ENCODE data around the gene KCNN3.

Gene KCNN3

DNA sequence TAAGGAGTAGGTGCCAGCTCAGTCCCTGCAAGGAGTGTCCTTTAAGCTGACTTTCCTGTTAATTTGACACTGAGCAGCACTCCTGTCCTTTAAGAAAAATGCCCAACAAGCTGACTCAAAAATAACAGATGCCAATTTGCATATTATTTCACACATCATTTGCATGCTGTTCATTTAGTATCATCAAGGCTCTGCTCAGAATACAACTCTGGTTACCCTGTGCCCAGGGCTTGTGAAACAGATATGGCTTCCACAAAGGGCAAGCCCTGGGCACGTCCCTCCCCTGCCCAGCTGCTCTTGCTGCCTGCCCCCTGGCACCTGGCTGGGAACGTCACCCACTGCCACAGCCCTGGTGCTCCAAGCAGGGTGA, 10.3 kb downstream of the KCNN3 start:
- DNase-seq, result no peak

DNA sequence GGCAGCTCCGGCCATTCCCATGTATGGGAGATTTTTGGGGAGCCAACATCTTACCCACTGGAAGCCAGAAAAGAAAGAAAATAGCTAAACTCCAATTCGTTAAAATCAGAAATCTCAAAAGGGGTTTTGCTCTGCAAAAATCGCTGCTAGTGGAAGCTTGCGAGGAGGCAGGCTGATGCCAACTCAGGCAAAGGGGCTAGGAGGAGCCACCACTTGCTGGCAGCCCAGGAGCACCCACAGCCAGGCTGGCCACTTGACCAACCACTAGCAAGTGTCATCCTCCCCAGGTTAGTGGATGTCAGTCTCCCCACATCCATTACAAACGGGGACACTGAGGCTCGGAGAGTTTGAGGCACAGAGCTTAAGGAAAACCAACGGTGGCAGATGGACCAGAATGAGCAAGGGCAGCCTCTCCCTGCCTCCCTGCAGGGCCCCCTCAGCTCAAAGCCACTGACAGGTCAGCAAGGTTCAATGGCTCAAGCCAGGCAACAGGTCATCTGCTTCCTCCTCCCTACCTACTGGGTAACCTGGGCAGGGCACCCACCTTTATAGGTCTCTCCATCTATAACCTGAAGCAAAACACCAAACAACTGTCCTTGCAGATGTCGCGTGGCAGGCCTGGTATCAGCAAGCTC, 10.8 kb downstream of the KCNN3 start:
- DNase-seq, result no peak

DNA sequence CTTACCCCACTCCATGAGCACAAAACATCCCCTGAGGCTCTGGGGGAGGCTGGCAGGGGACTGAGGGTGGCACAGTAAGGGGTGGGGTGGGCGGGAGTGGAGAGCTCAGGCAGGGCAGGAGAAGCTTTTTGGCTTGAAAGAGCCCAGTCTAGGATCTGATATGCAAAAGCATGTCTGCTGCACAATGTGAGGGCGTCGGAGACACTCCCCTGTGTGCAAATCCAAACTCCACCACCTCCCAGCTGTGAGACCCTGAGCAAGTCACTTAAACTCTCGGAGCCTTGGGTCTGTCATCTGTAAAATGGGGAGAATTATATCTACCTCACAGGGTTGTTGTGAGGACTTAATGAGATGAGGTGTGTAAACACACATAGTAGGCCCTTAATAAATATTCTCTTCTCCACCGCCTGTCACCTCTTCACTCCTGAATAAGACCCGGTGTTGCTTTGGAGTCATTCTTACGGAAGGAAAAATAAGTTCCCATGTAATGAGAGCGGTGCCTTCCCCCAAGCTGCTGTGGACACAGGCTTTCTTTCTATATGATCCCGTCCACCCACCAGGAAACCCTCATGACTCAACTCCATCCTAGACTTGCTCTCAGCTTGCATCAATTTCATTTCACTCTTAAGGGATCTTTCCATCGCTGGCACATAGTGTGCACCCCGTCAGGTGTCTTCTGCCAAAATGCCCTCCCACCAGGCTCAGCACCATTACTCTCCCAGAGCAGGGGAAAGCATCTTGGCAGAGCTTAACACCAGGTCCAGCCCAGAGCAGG, 12.5 kb downstream of the KCNN3 start:
- DNase-seq, result no peak

DNA sequence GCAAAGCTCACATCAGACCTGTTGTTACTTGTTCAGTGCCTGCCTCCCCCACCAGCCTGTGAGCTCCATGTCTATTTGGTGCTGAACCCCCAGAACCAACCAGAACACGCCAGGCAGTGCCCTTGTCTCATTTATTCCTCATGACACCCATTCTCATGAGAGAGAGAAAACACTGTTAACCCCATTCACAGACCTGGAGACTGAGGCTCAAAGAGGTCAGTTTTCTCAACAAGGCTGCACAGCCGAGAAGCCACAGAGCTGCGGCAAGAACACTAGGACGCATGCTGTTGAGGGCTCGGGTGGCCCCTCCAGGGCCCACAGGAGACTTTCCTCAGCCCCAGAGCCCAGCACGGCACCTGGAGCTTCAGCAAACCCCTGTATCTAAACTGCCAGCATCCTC, 13.1 kb downstream of the KCNN3 start:
- no peak for DNase-seq

DNA sequence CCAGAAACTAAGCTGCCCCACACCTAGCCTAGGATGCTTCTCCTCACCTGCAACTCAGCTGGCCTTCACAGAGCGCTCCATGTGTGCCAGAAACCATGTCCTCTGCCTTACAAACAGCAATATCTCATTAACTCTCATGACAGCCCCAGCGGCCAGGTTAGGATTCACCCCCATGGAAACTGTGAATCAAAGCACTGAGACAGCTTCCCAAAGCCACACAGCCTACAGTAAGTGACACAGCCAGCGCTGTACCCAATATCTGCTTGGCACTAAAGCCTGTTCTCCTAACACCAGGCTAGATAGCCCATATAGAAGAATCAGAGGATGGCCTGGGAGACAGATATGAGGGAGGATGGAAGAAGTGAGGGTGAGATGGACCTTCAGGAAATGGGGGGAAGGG, 13.5 kb downstream of the KCNN3 start:
- DNase-seq, result no peak

DNA sequence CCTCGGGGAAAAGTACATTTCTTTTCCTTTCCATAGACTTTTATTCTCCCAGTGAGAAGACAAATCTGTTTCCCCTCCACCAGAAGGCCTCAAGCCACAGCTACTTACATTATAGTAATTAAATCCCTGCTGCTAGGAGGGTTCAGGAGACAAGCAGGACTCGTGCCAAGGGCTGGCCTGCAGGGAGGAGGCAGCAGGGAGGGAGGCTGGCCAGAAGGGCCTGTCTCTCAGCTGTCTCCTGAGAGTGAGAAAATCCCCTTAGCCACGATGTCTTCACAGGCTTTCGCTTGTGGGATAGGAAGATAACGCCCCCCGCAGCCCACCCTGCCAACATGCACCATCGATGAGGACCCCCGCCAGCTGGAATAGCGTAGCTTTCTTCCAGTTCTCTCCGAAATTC, 14.0 kb downstream of the KCNN3 start:
- no peak for DNase-seq

DNA sequence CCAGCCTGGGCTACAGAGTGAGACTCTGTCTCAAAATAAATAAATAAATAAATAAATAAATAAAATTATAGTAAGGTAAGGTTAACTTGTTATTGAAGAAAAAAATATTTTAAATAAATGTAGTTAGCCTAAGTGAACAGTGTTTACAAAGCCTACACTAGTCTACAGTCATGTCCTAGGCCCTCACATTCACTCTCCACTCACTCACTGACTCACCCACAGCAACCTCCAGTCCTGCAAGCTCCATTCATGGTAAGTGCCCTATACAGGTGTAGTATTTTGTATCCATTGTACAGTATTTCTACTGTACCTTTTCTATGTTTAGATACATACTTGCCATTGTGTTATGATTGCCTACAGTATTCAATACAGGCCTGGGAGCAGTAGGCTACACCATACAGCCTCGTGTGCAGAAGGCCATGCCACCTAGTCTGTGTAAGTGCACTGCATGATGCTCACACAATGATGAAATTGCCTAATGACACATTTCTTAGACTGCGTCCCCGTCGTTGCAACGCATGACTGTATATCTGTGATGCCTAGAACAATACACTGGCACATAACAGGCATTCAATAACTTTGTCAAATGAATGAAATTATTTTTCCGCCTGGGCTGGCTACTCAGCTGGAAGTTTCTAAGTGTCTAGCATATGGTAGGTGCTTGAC, 14.8 kb downstream of the KCNN3 start:
- DNase-seq, result no peak

DNA sequence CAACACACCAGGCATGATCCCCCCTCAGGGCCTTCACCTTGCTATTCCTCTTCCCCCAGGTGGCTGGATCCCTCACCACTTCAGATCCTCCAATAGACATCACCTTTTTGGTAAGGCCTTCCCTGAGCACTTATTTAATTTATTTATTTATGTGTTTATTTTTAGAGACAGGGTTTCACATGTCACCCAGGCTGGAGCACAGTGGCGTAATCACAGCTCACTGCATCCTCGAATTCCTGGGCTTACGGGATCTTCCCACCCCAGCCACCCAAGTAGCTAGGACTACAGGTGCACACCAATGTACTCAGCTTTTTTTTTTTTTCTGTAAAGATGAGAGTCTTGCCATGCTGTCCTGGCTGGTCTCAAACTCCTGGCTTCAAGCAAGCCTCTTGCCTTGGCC, 17.2 kb downstream of the KCNN3 start:
- no peak for DNase-seq

DNA sequence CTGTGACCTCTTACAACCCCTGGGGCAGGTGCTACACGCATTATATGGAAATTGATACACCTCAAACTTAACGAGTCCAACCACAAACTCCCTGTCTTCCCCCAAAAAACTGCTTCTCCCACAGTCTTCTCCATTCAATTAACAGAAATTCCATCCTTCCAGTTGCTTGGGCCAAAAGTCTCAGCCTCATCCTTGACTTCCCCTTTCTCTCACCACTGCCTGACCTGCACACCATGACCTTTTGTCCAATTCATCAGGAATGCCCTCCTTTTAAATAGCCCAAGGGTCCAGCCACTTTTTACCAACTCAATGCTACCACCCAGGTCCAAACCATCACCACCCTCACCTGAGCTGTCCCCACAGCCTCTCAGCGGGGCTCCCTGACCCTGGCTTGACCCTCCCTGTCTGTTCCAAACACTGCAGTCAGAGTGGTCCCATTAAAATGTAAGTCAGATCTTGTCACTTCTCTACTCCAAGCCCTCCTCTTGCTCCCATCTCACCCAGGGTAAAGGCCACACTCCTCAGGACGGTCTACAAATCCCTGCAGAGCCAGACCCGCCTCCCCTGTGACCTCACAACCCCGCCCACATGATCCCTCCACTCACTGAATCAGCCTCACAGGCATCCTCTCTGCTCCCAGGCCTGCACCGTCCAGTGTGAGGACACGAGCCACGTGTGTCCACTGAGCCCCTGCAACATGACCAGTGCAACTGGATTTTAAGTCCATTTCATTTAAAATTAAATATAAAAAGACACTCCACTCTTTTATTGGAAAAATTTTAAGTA, 18.5 kb downstream of the KCNN3 start:
- DNase-seq, result no peak

DNA sequence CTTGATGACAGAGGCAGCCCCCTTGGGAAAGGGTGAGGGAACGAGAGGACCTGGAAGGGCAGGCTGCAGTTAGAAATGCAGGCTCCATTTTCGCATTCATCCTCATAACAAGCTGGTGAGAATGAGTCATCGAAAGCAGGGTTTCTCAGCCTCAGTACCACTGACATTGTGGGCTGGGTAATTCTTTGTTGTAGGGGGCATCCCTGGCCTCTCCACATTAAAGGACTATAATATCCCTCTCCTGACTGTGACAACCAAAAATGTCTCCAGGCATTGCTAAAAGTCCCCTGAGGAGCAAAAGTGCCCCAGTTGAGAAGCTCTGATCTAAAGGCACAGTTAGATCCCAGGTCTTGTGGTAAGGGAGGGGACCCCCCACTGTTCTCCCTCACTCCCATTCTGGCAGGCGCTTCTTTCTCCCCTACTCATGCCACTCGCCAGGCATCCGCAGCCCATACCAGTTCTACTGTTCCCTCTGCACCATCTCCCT, 20.4 kb downstream of the KCNN3 start:
- no peak for DNase-seq

DNA sequence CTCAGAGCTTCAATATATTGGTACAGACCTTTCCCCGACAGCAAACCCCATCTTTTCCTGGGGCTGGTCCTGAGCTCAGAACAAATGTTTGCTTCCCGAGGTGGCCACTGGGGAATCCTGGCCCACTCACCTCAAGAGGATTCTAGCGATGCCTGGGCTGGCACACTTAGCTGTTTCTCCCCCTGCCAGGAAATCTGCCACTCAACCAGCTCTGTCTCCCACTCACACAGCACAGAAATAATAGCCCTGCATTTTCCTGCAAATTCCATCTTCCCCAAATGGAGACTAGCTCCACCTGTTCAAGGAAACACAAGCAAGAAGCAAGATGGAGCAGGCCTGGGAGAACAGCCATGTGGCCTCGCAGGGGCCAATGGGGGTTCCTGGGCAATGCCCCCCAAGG, 21.1 kb downstream of the KCNN3 start:
- peak; percentile 39 to 63 for DNase-seq

DNA sequence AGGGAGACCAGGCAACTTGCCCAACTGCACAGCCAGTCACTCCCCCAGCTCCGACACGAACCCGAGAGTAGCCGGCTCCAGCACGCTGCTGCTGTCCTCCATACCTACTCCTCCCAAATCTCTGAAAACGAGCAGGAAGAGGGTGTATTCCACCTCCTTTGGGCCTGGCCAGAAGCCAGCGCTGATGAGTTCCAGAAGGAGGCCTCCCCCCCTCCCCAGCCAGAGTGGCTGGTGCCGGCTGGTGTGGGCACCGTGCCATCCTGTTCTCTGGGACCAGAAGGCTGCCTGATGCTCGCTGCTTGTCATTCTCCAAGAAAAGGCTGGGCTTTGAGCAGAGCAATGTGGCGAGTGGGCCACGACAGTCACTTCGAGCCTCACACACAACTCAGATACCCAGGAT, 22.2 kb downstream of the KCNN3 start:
- DNase-seq, result peak in 1 of 2 experiments; percentile 75

DNA sequence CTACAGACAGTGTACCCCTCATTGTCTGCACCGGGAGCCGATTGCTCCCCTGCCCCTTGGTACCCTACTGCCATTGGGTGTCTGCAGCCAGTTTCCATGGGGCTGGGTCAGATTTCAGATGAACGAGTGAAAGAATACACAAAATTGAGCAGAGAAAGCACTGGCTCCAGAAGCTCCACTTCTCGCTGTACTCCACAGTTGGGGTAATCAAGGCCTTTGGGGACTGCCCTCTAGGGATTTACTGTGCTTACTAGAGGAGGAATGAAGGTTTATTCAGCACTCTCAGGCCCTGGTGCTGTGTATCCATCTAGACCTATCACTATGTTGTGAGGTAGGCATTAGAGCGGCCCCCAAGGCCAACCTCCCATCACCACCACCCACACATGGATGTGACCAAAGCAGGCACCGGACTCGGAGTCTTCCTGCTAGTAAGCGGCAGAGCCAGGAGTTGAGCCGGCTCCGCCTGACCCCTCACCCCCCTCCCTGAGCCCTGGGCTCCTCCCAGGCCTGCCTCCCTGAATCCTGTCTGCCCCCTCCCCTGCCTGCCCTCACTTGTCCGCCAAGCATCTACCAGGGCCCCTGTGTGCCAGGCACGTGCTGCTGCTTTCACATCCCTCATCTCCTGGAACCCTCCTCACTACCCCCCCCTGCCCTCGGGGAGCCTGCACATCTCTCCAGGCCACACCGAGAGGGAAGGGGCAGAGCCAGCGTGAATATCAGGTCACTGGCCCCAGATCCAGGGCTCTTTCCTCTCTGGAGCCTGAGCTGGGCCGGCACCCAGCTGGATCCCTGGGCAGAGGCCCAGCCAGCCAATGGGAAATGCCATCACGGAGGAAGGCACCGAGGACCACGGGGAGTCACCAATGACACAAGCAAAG, 23.3 kb downstream of the KCNN3 start:
- DNase-seq, result no peak

DNA sequence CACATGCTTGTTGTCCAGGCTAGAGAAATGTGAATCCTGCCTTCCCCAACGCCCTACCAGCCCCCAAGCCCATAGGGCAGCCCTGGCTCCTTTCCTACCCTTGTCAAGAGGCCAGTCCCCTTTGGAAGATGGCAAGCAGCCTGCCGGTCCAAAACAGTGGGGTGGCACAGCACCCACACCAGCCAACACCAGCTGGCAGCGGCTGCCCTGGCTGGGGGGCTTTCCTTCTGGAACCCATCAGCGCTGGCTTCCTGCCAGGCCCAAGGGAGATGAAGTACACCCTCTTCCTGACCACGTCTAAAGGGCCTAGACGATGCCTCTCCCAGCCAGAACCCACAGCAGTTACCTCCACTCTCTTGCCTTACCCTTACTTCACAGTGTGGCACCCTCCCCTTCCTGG, 24.2 kb downstream of the KCNN3 start:
- DNase-seq, result no peak

DNA sequence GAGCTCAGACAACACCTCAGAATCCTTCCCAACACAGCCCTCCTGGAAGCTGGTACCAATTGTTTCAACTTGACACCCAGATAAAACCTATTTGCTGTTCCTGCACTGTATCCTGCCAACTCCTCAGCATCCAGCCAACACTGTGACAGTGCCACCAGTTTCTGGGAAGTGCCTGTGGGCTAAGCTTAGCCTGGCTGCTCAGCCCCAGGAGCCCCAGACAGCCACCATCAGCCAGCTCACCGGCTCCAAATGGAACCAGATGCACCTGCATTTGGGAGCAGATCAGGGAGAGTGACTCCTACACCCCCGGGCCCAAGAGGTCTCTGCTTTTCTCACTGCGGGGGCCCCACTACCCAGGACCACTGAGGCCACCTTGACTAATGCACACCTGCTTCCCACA, 24.9 kb downstream of the KCNN3 start:
- DNase-seq, result no peak

DNA sequence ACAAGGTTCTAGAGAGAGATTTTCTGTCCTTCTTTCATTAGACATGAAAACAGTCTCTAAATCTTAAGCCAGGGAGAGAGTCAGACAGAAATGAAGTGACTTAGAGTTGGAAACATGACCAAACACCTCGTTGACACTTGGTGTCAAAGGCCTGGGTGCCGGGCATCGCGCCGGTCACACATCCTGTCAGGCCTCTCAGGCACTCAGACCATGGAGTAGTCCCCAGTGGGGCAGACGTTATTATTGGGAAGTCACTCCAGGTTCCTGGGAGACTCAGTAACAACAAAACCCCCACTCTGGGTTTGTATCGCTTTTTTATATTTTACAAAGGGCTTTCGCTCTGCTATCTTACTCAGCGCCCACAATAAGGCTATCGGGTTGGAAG, 25.8 kb downstream of the KCNN3 start:
- DNase-seq, result no peak

DNA sequence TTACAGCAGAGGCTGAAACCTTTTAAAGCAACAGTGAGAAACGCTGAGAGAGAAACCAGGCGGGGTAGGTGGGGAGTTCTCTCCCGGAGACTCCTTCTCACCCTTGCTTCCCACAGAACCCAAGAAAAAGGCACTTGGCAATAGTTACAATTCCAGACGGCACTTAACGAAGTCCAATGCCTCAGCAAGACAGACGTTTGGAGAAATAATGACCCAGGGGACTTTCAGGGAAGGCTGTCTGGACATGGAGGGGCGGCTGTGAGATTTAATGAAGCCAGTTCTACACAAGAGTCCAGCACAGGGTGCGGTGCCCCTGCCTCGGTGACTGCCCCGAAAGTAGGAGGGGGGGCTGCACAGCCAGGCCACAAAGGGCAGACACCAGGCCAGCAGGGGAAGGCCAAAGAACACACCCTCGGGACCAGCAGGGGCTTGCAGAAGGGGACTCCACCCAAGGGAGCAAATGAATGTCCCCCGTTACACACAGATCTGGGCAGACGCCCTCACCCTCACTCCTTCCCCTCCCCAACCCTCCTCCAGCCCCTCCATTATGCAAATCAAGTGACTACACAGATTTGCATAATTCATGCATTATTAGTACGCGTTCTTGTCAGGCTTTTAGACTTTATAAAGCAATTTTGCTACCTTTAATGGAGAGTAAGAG, 26.3 kb downstream of the KCNN3 start:
- no peak for DNase-seq

DNA sequence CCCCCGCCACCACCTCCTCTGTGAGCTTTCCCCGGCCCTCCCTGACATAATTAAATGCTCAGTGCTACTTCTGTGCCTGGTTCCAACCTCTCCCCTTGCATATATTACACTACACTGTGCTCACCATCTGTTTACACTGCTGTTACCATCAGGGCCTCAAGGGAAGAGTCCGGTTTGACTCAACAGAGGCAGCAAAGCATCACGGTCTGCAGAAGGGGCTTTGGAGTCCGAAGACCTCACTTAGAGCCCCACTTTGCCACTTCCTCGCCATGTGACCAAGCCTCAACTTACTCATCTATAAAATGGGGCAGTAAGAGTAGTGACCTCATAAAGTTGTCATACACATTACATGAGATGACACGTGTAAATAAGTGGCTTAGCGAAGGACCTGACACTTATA, 27.4 kb downstream of the KCNN3 start:
- no peak for DNase-seq

DNA sequence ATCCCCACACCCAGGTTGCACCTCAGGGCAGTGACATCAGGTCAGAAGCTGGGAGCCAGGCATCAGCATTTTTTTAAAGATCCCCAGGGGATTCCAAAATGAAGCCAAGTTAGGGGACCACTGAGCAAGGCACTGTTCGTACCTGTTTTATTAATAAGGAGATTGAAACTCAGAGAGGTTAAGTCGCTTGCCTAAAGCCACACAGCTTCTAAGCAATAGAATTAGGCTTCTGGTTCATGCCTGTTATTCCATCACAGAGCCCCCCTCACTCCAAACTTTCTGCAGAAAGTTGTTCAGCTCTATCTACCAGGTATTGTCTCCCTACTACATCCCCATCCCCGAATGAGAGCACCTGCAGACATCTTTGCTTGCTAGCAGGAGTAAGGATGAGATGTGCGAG, 28.7 kb downstream of the KCNN3 start:
- no peak for DNase-seq

DNA sequence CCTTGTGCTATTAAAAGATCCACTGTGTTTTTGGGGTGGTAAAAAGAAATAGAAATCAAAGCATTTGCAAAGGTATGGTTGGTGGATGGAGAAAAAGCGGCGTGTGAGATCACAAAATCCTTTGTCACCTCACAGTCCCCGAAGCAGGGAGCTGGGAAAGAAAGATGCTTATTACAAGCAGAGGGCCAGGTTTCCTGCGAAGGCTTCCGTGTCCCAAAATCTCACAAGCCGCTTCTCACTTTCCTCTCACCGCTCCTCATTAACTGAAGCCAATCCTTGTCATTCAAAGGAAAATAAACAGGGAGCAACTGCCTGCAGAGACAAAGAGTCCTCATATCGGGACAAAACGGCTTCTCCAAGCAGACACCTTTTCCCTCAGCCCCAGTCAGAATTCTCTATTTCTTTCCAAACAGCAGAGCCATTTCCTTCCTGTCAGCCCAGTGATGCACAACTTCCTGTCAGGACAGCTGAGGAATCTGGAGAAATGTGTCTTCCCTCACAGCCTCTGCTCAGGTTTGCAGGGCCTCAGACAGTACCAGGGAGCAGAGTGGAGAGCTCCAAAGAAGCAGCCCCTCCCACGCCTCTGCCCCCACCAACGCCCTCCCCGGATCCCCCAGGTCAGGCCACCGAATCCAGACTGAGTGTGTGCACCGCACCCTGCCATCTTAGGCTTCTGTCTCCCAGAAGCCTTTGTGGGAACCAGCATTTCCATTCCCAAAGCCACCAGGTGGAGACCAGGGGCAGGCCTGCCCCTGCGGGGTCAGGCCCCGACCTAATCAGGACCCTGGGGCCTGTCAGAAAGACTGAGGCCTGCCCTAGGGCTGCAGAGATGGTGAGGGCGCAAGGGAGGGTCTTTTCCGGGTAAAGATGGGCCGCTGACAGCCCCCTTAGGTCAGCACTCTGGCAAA, 29.6 kb downstream of the KCNN3 start:
- no peak for DNase-seq

DNA sequence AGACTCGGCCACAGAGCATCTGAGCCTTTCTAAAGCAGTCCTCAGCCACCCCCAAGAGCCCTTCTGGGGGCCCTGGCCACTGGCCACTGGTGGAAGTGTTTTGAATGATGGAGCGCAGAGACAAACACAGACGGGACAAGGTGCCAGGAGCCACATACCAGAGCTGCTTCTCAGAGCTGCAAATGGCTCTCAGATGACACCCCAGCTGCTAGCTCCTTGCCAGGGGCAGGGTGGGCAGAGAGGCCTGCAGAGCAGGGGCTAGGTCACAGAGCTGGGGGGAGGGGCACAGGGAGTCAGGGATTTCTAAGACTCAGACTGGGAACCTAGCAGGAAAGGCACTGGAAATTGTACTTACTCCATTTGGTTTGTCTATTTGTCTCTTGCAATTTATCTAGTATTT, 30.4 kb downstream of the KCNN3 start:
- DNase-seq, result no peak
